PC-3 (cell line): ENCODE results near the gene PCCA.

Source experiments
- CTCF ChIP-seq: fragments of 300-600 bp; sonication (generic); conservative IDR thresholded peaks from 2 replicates; pipeline ENCODE4 v1.5.1; 2017; ENCODE audit warnings: antibody characterized with exemption, low read depth, mild to moderate bottlenecking, low read length
- EZH2phosphoT487 ChIP-seq: fragments of 300-600 bp; sonication (generic); IDR thresholded peaks from 2 replicates; pipeline ENCODE4 v1.6.1; 2018; ENCODE audit warnings: mild to moderate bottlenecking, antibody characterized with exemption, low read length, borderline replicate concordance

GRCh38 chr13:100564444-100565223, 475.7 kb downstream of the PCCA start:
- no peak for TF ChIP-seq CTCF
- no peak for TF ChIP-seq EZH2phosphoT487
